DMS53 treated with DMSO at 0.1 percent for 48 hours (cell line): ENCODE measurements around the gene KAT7.

Experiments
- DNase-seq: peaks from one replicate; lab custom pipeline; 2025; ENCODE audit not compliant: unreplicated experiment; lab: John Stamatoyannopoulos, UW

KAT7 gene

GRCh38 chr17:49839455-49839854 lies 51.0 kb downstream of the KAT7 start:
- no peak for DNase-seq

GRCh38 chr17:49841548-49841947 lies 53.1 kb downstream of the KAT7 start:
- no peak for DNase-seq

GRCh38 chr17:49842371-49842770 lies 53.9 kb downstream of the KAT7 start:
- DNase-seq = no peak

GRCh38 chr17:49842846-49843245 lies 54.4 kb downstream of the KAT7 start:
- no peak for DNase-seq

- no peak for DNase-seq
Observed at GRCh38 chr17:49843774-49844350, 55.4 kb downstream of the KAT7 start.

GRCh38 chr17:49845321-49845720 lies 56.8 kb downstream of the KAT7 start:
- no peak for DNase-seq

- DNase-seq = no peak
Observed at GRCh38 chr17:49846938-49847712, 58.6 kb downstream of the KAT7 start.

GRCh38 chr17:49848019-49848473 lies 59.6 kb downstream of the KAT7 start, which contains the start of gene TAC4:
Gene TAC4, minus strand, starts transcription at chr17:49848069. Its CDS starts 52 bp downstream, at chr17:49848017.
- no peak for DNase-seq

- no peak for DNase-seq
Observed at GRCh38 chr17:49848739-49849138, 60.3 kb downstream of the KAT7 start.

GRCh38 chr17:49850218-49850610 lies 61.7 kb downstream of the KAT7 start:
- no peak for DNase-seq

- no peak for DNase-seq
Observed at GRCh38 chr17:49850772-49851386, 62.4 kb downstream of the KAT7 start.

- peak; percentile 10 for DNase-seq
Observed at GRCh38 chr17:49851387-49852291, 63.2 kb downstream of the KAT7 start.

- DNase-seq = no peak
Observed at GRCh38 chr17:49853470-49854015, 65.1 kb downstream of the KAT7 start.

- DNase-seq = no peak
Observed at GRCh38 chr17:49854126-49854525, 65.6 kb downstream of the KAT7 start.

GRCh38 chr17:49858796-49859195 lies 70.3 kb downstream of the KAT7 start:
- no peak for DNase-seq

- peak; percentile 26 for DNase-seq
Observed at GRCh38 chr17:49859991-49860953, 71.8 kb downstream of the KAT7 start.

- peak; percentile 49 for DNase-seq
Observed at GRCh38 chr17:49861150-49861884, 72.8 kb downstream of the KAT7 start.

- no peak for DNase-seq
Observed at GRCh38 chr17:49862781-49863331, 74.4 kb downstream of the KAT7 start.

GRCh38 chr17:49866019-49866380 lies 77.5 kb downstream of the KAT7 start:
- DNase-seq = no peak
